Activated T-helper 17 cell treated with anti-CD3 and anti-CD28 coated beads, Interleukin-2, amount 50 U/mL, for 72 hours (primary cell): ENCODE data around the gene TNRC6C. TPM values are rescaled to one million over a fixed set of nuclear protein-coding genes. Genes with fewer than 3 reads are reported as not detected.
"Not testable (repeated sequence)": the region's sequence is repeated elsewhere in the genome, so short reads cannot be mapped to it uniquely, and the experiment has no call there.

Source experiments
- ATAC-seq: fragments of 150-1000 bp; cut with Tn5 transposase; replicated peaks from 2 replicates; pipeline ENCODE4 v1.10.0; 2021; ENCODE audit warnings: mild to moderate bottlenecking, moderate library complexity
- H3K27ac Mint-ChIP-seq: one replicate; pipeline ENCODE4 v1.8.0; 2022; ENCODE audit warnings: mixed read lengths
- H3K27me3 Mint-ChIP-seq: one replicate; pipeline ENCODE4 v1.8.0; 2022; ENCODE audit warnings: mixed read lengths
- H3K36me3 Mint-ChIP-seq: one replicate; pipeline ENCODE4 v1.8.0; 2022; ENCODE audit warnings: low read depth, mild to moderate bottlenecking, mixed read lengths
- H3K4me1 Mint-ChIP-seq: one replicate; pipeline ENCODE4 v1.8.0; 2022; ENCODE audit warnings: mixed read lengths
- H3K4me3 Mint-ChIP-seq: one replicate; pipeline ENCODE4 v1.8.0; 2022; ENCODE audit warnings: mild to moderate bottlenecking, mixed read lengths
- H3K9me3 Mint-ChIP-seq: one replicate; pipeline ENCODE4 v1.8.0; 2022; ENCODE audit warnings: mixed read lengths
- total RNA-seq, 2 donors: library from RNA; stranded (reverse); gene quantifications; one replicate each; pipeline ENCODE4 v1.2.3, GENCODE V29; 2022

The TNRC6C gene
- total RNA-seq, 2 donors from 2014 or later = 15.6 to 19.1 TPM

GRCh38 chr17:78113804-78114785 lies 155.6 kb downstream of the TNRC6C start:
- Mint-ChIP-seq H3K27me3 (no peaks in the 10 kb centered on the region), H3K9me3 (no peaks in the 10 kb centered on the region), H3K36me3 (peaks cover 73% of the 10 kb centered on the region), H3K27ac (peak overlapping the region; percentile 82), H3K4me3 (peak overlapping the region; percentile 69), H3K4me1 (peaks cover 18% of the 10 kb centered on the region)
- peak; percentile 96 for ATAC-seq

- Mint-ChIP-seq H3K27ac (peak overlapping the region; percentile 82), H3K4me3 (peak overlapping the region; percentile 69), H3K4me1 (peaks cover 18% of the 10 kb centered on the region), H3K36me3 (peaks cover 70% of the 10 kb centered on the region), H3K9me3 (no peaks in the 10 kb centered on the region), H3K27me3 (no peaks in the 10 kb centered on the region)
- ATAC-seq = no peak
Observed at GRCh38 chr17:78114831-78115723, 156.6 kb downstream of the TNRC6C start.

- H3K4me3 Mint-ChIP-seq, H3K27ac Mint-ChIP-seq, H3K9me3 Mint-ChIP-seq, H3K27me3 Mint-ChIP-seq, ATAC-seq: not testable (repeated sequence)
- peaks cover 70% of the 10 kb centered on the region for H3K36me3 Mint-ChIP-seq
- peaks cover 18% of the 10 kb centered on the region for H3K4me1 Mint-ChIP-seq
Observed at GRCh38 chr17:78115803-78116202, 157.3 kb downstream of the TNRC6C start.

- Mint-ChIP-seq H3K9me3 (no peaks in the 10 kb centered on the region), H3K4me3 (no peak overlapping the region), H3K36me3 (peaks cover 70% of the 10 kb centered on the region), H3K27me3 (no peaks in the 10 kb centered on the region), H3K27ac (no peak overlapping the region), H3K4me1 (peaks cover 22% of the 10 kb centered on the region)
- no peak for ATAC-seq
Observed at GRCh38 chr17:78116411-78116810, 157.9 kb downstream of the TNRC6C start.

- peaks cover 28% of the 10 kb centered on the region for H3K4me1 Mint-ChIP-seq
- peak overlapping the region; percentile 68 for H3K27ac Mint-ChIP-seq
- H3K4me3 Mint-ChIP-seq = no peak overlapping the region
- ATAC-seq = no peak
- H3K9me3 Mint-ChIP-seq = no peaks in the 10 kb centered on the region
- H3K27me3 Mint-ChIP-seq = no peaks in the 10 kb centered on the region
- H3K36me3 Mint-ChIP-seq = peaks cover 76% of the 10 kb centered on the region
Observed at GRCh38 chr17:78117027-78117981, 158.8 kb downstream of the TNRC6C start.

- Mint-ChIP-seq H3K9me3 (no peaks in the 10 kb centered on the region), H3K27me3 (no peaks in the 10 kb centered on the region), H3K4me3 (no peak overlapping the region), H3K36me3 (peaks cover 76% of the 10 kb centered on the region), H3K4me1 (peaks cover 31% of the 10 kb centered on the region), H3K27ac (no peak overlapping the region)
- ATAC-seq = no peak
Observed at GRCh38 chr17:78118801-78119241, 160.3 kb downstream of the TNRC6C start.

GRCh38 chr17:78120537-78120936 lies 162.0 kb downstream of the TNRC6C start:
- Mint-ChIP-seq H3K4me1 (peaks cover 26% of the 10 kb centered on the region), H3K4me3 (peak overlapping the region; percentile 88), H3K27me3 (no peaks in the 10 kb centered on the region), H3K36me3 (peaks cover 75% of the 10 kb centered on the region), H3K27ac (peak overlapping the region; percentile 88), H3K9me3 (no peaks in the 10 kb centered on the region)
- ATAC-seq = no peak

GRCh38 chr17:78120971-78121800 lies 162.7 kb downstream of the TNRC6C start:
- H3K27ac Mint-ChIP-seq = peak overlapping the region; percentile 88

GRCh38 chr17:78121801-78122215 lies 163.3 kb downstream of the TNRC6C start:
- ATAC-seq = peak; percentile 17
- H3K27ac Mint-ChIP-seq = peak overlapping the region; percentile 88
- no peaks in the 10 kb centered on the region for H3K27me3 Mint-ChIP-seq
- no peaks in the 10 kb centered on the region for H3K9me3 Mint-ChIP-seq
- peaks cover 83% of the 10 kb centered on the region for H3K36me3 Mint-ChIP-seq
- H3K4me3 Mint-ChIP-seq = peak overlapping the region; percentile 88
- H3K4me1 Mint-ChIP-seq = peaks cover 26% of the 10 kb centered on the region

More at GRCh38 chr17:78120971-78121800, 162.7 kb downstream of the TNRC6C start:
- Mint-ChIP-seq H3K36me3 (peaks cover 82% of the 10 kb centered on the region), H3K9me3 (no peaks in the 10 kb centered on the region), H3K27me3 (no peaks in the 10 kb centered on the region), H3K4me3 (peak overlapping the region; percentile 88), H3K4me1 (peaks cover 26% of the 10 kb centered on the region)
- peak; percentile 60 for ATAC-seq

- Mint-ChIP-seq H3K27ac (peak overlapping the region; percentile 88), H3K36me3 (peaks cover 86% of the 10 kb centered on the region), H3K4me1 (peaks cover 26% of the 10 kb centered on the region), H3K27me3 (no peaks in the 10 kb centered on the region), H3K9me3 (no peaks in the 10 kb centered on the region), H3K4me3 (peak overlapping the region; percentile 88)
- no peak for ATAC-seq
Observed at GRCh38 chr17:78122216-78122930, 163.9 kb downstream of the TNRC6C start.

GRCh38 chr17:78122931-78123249 lies 164.4 kb downstream of the TNRC6C start:
- no peak for ATAC-seq
- no peaks in the 10 kb centered on the region for H3K27me3 Mint-ChIP-seq
- H3K27ac Mint-ChIP-seq = no peak overlapping the region
- H3K4me3 Mint-ChIP-seq = peak overlapping the region; percentile 88
- peaks cover 88% of the 10 kb centered on the region for H3K36me3 Mint-ChIP-seq
- no peaks in the 10 kb centered on the region for H3K9me3 Mint-ChIP-seq
- H3K4me1 Mint-ChIP-seq = peaks cover 26% of the 10 kb centered on the region

- Mint-ChIP-seq H3K27me3 (no peaks in the 10 kb centered on the region), H3K4me1 (peaks cover 26% of the 10 kb centered on the region), H3K27ac (peak overlapping the region; percentile 42), H3K9me3 (no peaks in the 10 kb centered on the region), H3K4me3 (peak overlapping the region; percentile 88), H3K36me3 (peaks cover 84% of the 10 kb centered on the region)
- no peak for ATAC-seq
Observed at GRCh38 chr17:78123258-78123929, 164.9 kb downstream of the TNRC6C start.
